ENCODE measurements around the gene BRD1. TPM values are rescaled to one million over a fixed set of nuclear protein-coding genes. Genes with fewer than 3 reads are reported as not detected.

BRD1 gene
- total and polyA plus RNA-seq, 2 experiments from 2014 or later = 12.3 to 33.8 TPM

- Mint-ChIP-seq H3K4me3 (no peak overlapping the region), H3K27ac (no peak overlapping the region), H3K27me3 (ENCODE audit: insufficient read depth, low read depth, poor library complexity) (peaks cover 20% of the 10 kb centered on the region), H3K9me3 (peaks cover 14% of the 10 kb centered on the region), H3K36me3 (ENCODE audit: low read depth) (peaks cover 21% of the 10 kb centered on the region), H3K4me1 (peaks cover 9% of the 10 kb centered on the region)
- ATAC-seq (no peak), DNase-seq (ENCODE audit: low spot score) (no peak)
- Histone ChIP-seq H3K9me2 (ENCODE audit: insufficient read depth) (no peaks in the 10 kb centered on the region), H3F3A (replicated peaks; ENCODE audit: low read depth) (0 out of 2 replicates have a peak, but pooled peaks cover 3% of the 10 kb centered on the region), H4K20me1 (replicated peaks; ENCODE audit: insufficient read depth) (peaks cover 15% of the 10 kb centered on the region), H3K79me2 (replicated peaks; ENCODE audit: insufficient read depth) (no peaks in the 10 kb centered on the region), H3K27me3 (ENCODE audit: insufficient read depth) (no peaks in the 10 kb centered on the region), H3K4me2 (no peak overlapping the region), H3K36me3 (ENCODE audit: insufficient read depth) (peaks cover 11% of the 10 kb centered on the region; the same call in 1 of the 2 replicates), H3K4me3 (no peak overlapping the region), H3K4me1 (ENCODE audit: insufficient read depth) (no peaks in the 10 kb centered on the region), H2AFZ (no peak overlapping the region), H3K27ac (ENCODE audit: low read depth) (no peak overlapping the region)
- TF ChIP-seq ZNF114 (CRISPR knock-in tag; IDR thresholded peaks at IDR 0.05) = no peak
- no peak for TF ChIP-seq EZH2 (IDR thresholded peaks at IDR 0.05; ENCODE audit: low read depth, unreplicated experiment)
- no peak for TF ChIP-seq CREB1 (CRISPR knock-in tag; IDR thresholded peaks at IDR 0.05; ENCODE audit: low read depth)
Observed at GRCh38 chr22:49769691-49770546, 57.8 kb downstream of the BRD1 start.

GRCh38 chr22:49768951-49769690 is 58.6 kb downstream of the BRD1 start:
- H3K27ac ChIP-seq (ENCODE audit: low read depth) = no peak overlapping the region
- no peaks in the 10 kb centered on the region for H3K9me2 ChIP-seq (ENCODE audit: insufficient read depth)
- no peak overlapping the region for H2AFZ ChIP-seq
- H3K4me3 ChIP-seq = no peak overlapping the region
- H3K4me2 ChIP-seq = no peak overlapping the region
- Mint-ChIP-seq H3K27me3 (ENCODE audit: insufficient read depth, low read depth, poor library complexity) (peaks cover 17% of the 10 kb centered on the region), H3K4me1 (peaks cover 9% of the 10 kb centered on the region), H3K36me3 (ENCODE audit: low read depth) (peaks cover 14% of the 10 kb centered on the region), H3K9me3 (peaks cover 14% of the 10 kb centered on the region), H3K27ac (no peak overlapping the region), H3K4me3 (no peak overlapping the region)
- no peaks in the 10 kb centered on the region for H3K4me1 ChIP-seq (ENCODE audit: insufficient read depth)
- no peaks in the 10 kb centered on the region for H3K79me2 ChIP-seq (replicated peaks; ENCODE audit: insufficient read depth)
- no peak for DNase-seq (ENCODE audit: low spot score)
- no peak for ATAC-seq
- peaks cover 11% of the 10 kb centered on the region; the same call in 1 of the 2 replicates for H3K36me3 ChIP-seq (ENCODE audit: insufficient read depth)
- no peaks in the 10 kb centered on the region for H3K27me3 ChIP-seq (ENCODE audit: insufficient read depth)
- H4K20me1 ChIP-seq (replicated peaks; ENCODE audit: insufficient read depth) = peaks cover 15% of the 10 kb centered on the region
- 0 out of 2 replicates have a peak, but pooled peaks cover 3% of the 10 kb centered on the region for H3F3A ChIP-seq (replicated peaks; ENCODE audit: low read depth)
- TF ChIP-seq NANOG (IDR thresholded peaks at IDR 0.05; ENCODE audit: borderline replicate concordance) (no peak), REST (IDR thresholded peaks at IDR 0.05; ENCODE audit: unreplicated experiment) (no peak), JUNB (IDR thresholded peaks at IDR 0.05; ENCODE audit: unreplicated experiment) (no peak), EZH2 (IDR thresholded peaks at IDR 0.05; ENCODE audit: low read depth, unreplicated experiment) (no peak), ZNF114 (CRISPR knock-in tag; IDR thresholded peaks at IDR 0.05) (no peak), CREB1 (CRISPR knock-in tag; IDR thresholded peaks at IDR 0.05; ENCODE audit: low read depth) (no peak), POLR2AphosphoS5 (IDR thresholded peaks at IDR 0.05; ENCODE audit: low read depth) (no peak), EZH2phosphoT487 (IDR thresholded peaks at IDR 0.05; ENCODE audit: unreplicated experiment) (no peak), STAT1 (IDR thresholded peaks at IDR 0.05; ENCODE audit: unreplicated experiment) (no peak), ZNF331 (CRISPR knock-in tag; IDR thresholded peaks at IDR 0.05; ENCODE audit: low read depth) (no peak), CTCF (conservative IDR thresholded peaks at IDR 0.05; ENCODE audit: low read depth in 2 of 2) (no peak)

All from GM23338 (cell line).